Measurements from ENCODE around the gene MOV10.
A peak's percentile ranks its signal among the peaks of the same experiment; 100 is the strongest.

MOV10 gene

DNA sequence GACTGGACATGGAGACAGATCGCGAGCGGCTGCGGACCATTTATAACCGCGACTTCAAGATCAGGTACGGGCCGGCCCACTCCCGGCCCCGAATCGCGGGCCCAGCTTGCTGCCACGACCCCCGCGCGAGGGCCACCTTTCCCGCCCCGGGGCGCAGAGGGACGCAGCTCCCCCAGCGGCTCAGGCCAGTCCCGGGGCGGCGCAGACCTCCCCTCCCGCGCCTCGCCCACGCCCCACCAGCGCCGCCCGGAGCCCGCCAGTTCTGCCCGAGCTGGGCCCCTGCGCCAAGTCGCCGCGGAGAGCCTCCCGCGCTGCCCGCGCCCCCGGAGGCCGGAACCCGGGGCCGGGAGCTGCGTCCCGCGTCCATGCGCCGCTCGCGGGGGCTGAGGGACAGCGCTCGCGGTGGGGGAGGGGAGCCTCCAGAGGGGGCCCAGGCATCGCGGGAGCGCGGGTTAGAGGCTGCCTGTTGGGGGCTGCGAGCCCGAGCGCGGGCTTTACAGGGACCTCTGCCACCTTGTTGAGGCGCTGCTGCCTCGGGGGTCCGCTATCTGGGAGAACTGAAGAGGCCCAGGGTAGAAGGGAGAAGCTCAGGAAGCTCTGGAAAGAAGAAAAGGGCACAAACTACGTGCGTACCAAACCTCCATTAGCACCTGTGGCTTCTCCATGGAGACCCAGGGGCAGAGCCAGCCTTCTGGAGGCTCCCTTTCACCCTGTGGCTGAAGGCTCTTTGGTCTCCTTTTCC lies 698 bp downstream of the MOV10 start:
- peak; percentile 39 to 71 (median 50) for DNase-seq

DNA sequence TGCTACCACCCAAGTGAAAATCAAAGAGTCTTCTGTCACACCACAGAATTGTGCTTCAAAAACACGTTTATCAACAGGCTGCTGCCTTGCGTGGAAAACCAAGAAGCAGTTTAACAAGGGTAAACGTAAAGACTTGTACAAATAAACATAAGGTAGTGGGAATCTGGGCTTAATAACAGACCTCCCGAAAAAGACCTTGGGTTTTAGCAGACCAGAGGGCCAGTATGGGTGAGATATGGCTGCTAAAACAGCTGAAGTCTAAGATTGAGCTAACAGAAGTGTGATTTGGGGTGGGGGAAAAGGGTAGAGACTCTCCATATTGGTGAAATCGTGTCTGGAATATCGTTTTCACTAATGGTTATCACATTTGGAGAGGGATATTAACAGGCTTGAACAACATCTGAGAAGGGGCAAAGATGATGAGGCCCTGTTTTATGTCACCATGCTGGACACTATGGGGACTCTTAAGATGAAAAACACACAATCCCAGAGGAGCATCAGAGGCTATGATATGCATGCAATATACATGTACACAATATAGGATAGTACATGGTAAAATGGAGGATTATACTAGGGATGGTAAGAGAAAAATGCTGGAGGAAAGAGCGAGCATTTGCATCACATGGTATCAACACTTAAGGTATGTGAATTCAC lies 1.4 kb downstream of the MOV10 start:
- DNase-seq: no peak

DNA sequence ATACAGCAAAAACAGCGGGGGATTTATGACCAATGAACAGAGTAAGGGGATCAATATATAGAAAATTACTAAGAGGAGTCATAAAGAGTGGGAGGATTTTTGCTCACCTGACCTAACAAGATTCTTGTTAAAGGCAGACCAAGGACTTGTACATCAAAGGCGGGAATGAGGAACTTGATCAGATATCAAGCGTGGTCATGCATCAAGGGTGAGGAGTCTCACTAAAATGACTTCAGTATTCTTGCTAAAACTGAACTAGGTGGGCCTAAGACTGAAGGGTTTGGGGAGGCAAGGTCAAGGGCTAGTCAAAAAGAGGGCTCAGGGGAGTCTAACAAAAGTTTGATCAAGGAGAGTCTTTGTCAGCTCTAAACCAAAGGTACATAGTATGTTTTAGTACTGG lies 2.1 kb downstream of the MOV10 start:
- peak in 1 of 4 experiments; percentile 28 for DNase-seq

DNA sequence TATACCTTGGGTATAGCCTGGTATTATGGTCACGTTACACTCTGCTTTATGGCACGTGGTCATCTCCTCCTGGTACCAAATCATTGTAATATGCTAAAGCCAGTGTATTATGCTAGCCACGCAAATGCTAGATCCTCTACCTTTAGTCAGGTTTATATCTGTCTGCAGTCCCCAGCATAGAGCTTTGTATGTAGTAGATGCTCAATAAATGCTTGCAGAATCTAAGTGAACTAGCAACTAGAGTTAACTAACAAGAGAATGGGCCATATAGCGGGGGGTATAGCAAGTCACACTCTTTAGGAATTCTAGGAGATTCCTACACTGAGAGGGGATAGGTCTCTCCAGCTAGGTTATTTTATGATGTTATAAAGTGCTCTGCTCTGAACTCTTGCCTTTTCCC lies 3.0 kb downstream of the MOV10 start:
- DNase-seq: no peak

DNA sequence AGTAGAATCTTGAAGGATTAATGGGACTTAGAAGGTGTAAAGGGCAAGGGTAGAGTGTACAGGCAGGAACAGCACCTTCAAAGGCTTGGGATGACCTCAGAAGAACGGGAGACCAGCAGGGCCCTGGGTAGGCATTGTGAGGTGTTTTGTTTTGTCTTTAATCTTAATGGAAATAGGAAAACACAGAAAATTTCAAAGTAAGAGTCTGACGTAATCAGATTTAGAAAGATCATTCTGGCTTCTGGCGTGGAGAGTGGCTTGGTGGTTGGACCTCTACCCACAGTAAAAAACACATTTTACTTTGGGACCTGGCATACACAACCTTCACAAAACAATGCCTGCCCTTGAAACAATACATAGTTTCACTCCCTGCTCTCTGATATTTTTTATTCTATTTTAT lies 4.1 kb downstream of the MOV10 start:
- DNase-seq: no peak

DNA sequence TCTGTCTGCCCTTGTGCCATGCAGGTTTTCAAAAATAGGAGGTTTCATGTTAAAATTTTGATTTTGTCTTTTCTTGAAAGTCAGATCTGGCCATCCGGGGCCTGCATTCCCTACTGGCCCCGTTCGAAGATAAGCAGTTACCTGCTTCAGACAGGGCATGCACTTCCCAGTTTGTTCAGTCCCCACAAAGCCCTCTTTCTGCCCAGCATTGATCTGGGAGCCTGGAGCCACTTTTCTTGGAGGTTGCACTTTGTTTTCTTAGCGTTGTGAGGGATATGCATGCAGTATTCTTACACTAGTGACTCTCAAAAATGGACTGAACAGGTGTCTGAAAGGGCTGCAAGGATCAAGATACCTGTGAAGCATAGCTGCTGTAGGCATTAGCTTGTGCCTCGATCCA lies 11.5 kb downstream of the MOV10 start:
- no peak for DNase-seq

DNA sequence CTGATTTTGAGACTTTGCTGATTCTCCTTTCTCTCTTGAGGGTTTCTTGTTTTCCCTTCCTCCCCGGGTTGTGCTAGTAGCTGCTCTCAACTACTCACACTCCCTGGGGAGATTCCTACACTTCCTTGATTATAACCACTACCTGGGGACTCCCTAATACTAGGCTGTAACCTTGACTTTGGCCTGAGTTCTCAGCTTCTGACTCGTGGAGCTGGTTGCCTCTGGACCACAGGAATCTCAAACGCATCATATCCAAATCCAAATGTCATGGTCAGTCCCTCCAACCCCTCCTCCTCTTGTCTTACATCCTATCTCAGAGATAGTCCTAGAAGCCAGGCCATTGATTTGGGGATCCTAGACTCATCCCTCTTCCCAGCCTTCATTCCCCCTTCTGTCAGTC lies 12.0 kb downstream of the MOV10 start:
- no peak for DNase-seq

DNA sequence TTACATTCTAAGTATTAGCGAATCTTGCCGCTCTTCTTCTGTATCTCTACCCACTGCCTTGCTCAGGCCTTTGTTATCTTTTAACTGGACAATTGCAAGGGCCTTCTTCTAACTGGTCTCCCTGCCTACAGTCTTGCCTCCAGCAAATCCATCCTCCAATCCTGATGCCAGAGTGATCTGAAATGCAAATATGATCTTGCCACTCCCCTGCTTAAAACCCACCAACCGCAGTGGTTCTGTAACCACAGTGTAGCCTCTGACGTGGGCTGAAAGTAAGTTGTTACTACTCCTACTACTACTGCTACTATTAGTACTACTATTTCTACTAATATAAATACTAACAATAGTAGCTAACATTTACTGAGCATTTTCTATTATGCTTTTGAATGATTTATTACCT lies 12.4 kb downstream of the MOV10 start:
- DNase-seq: no peak

DNA sequence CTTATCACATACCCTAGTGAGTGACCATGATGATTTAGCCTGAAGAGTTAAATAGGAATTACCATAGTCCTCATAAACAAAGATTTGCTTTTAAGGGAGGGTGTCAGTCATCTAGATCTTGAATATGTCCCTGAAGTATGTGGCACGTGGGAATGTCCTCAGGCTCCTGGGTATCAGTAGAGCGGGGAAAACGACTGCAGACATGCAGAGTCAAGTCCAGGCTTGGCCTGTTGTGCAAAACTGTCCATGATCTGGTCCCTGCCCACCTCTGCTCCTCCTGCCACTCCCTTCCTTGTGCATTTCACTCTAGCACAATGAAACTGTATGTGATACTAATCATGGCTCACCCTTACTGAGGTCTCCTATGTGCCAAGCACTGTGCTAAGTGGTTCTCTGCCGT lies 12.9 kb downstream of the MOV10 start:
- no peak for DNase-seq

DNA sequence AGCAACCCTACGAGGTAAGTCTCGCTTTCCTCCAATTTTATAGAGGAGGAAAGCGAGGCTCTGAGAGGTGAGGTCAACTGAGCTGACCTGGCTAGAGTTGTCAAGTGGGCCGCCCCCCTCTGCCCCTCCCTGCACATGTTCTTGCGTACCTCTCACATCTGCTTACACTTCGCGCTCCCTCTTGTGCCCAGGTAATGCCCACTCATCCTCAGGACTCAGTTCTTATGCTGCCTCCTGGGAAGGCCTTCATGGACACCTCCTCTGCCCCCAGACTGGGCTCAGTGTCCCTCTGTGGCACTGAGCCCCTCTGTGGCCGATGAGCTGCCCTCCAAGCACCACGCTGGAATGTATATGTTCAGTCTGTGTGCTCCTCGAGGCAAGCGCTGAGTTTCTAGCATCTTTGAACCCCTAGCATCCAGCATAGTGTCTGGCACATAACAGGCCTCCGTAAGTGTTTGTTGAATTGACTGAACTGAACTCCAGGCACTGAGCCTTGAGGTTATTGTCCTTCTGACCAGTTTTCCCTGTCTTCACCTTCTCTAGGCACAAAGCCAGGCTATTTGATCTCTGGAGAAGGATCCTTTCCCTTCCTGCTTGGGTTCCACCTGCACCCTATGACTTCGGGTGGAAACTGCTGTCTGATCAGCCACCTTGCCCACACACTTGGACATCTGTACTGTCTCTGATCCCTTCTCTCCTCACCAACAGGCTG lies 13.5 kb downstream of the MOV10 start:
- no peak for DNase-seq

DNA sequence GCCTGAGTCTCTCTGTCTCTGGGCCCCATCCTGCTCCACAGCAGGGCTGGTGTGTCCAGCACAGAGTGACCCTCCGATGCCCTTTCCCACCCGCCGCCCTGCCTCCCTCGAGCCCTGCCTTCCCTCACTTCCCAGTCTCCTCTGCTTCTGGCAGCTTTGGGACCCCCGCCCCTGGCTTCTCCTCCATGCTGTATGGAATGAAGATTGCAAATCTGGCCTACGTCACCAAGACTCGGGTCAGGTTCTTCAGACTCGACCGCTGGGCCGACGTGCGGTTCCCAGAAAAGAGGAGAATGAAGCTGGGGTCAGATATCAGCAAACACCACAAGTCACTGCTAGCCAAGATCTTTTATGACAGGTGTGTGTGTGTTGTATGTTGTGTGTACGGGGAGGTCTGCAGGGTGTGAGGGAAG lies 14.3 kb downstream of the MOV10 start:
- no peak for DNase-seq

DNA sequence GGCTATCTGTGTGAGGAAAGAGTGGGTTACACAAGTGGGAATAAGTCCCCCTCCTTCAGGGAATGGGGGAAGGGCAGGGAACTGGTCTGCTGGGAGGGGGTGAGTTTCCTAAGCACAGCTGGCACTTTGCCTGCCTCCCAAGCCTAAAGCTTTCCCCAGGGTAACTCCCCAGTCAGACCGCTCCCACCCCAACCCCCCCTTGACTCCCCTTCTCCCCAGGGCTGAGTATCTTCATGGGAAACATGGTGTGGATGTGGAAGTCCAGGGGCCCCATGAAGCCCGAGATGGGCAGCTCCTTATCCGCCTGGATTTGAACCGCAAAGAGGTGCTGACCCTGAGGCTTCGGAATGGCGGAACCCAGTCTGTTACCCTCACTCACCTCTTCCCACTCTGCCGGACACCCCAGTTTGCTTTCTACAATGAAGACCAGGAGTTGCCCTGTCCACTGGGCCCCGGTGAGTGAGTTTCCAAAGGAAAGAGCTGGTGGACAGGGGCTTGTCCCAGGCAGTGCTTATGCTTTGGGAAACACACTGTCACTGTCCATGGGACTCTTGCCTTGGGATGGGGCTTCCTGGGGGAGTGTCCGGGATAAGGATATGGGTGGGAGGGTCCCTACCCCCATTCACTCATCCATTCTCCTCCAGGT lies 14.9 kb downstream of the MOV10 start:
- DNase-seq: no peak

DNA sequence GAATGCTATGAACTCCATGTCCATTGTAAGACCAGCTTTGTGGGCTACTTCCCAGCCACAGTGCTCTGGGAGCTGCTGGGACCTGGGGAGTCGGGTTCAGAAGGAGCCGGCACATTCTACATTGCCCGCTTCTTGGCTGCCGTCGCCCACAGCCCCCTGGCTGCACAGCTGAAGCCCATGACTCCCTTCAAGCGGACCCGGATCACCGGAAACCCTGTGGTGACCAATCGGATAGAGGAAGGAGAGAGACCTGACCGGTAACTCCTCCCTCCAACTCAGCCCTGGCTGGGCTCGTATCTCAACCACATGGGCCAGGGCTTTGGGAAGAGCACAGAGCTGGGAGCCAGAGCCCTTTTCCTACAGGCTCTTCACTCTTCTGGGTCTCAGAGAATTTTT lies 15.4 kb downstream of the MOV10 start:
- DNase-seq: no peak

DNA sequence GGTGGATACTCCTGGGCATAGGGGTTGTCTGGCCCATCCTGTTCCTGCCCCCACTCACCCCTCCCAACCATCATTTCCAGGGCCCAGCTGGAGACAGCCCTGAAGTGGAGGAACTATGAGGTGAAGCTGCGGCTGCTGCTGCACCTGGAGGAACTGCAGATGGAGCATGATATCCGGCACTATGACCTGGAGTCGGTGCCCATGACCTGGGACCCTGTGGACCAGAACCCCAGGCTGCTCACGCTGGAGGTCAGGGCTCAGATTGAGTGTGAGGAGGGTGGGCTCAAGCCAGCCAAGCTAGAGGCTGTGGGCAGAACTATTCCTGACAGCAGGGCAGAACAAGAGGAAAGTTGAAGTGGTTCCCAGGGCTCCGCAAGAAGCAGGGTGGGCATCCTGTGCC lies 18.2 kb downstream of the MOV10 start:
- DNase-seq: no peak

DNA sequence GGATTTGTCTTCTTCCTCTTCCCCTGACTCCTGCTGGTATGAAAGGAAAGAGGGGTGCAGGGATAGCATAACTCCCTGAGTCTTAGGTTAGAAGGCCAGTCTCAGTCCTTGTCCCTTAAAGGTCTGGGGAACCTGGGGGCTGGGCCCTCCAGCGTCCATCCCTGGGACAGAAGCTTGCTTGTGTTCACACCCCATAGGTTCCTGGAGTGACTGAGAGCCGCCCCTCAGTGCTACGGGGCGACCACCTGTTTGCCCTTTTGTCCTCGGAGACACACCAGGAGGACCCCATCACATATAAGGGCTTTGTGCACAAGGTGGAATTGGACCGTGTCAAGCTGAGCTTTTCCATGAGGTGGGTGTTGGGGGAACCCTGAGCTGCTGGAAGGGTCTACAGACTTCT lies 19.4 kb downstream of the MOV10 start:
- DNase-seq: no peak

DNA sequence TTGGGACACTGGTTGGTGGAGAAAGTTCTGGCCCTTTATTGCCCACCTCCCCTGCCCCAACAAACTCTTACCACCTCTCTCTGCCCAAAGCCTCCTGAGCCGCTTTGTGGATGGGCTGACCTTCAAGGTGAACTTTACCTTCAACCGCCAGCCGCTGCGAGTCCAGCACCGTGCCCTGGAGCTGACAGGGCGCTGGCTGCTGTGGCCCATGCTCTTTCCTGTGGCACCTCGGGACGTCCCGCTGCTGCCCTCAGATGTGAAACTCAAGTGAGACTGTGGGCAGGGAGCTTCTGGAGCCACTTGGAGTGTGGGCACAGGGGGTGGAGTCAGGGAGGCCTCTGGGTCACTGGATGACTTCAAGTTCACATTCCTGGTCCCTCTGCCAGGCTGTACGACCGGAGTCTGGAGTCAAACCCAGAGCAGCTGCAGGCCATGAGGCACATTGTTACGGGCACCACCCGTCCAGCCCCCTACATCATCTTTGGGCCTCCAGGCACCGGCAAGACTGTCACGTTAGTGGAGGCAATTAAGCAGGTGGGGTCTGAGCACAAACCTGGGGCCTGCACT lies 20.0 kb downstream of the MOV10 start:
- no peak for DNase-seq

DNA sequence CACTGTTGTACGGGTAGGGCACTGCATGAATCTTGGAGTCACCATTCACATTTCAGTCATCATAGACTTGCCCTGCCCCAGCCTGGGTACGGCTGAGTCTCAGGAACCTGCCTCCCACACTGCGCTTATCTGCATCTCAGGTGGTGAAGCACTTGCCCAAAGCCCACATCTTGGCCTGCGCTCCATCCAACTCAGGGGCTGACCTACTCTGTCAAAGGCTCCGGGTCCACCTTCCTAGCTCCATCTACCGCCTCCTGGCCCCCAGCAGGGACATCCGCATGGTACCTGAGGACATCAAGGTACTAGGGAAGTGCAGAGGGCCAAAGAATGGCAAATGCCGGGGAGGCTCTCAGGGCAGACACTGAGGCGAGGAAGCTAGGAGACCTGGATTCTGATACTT lies 20.8 kb downstream of the MOV10 start:
- DNase-seq: no peak

DNA sequence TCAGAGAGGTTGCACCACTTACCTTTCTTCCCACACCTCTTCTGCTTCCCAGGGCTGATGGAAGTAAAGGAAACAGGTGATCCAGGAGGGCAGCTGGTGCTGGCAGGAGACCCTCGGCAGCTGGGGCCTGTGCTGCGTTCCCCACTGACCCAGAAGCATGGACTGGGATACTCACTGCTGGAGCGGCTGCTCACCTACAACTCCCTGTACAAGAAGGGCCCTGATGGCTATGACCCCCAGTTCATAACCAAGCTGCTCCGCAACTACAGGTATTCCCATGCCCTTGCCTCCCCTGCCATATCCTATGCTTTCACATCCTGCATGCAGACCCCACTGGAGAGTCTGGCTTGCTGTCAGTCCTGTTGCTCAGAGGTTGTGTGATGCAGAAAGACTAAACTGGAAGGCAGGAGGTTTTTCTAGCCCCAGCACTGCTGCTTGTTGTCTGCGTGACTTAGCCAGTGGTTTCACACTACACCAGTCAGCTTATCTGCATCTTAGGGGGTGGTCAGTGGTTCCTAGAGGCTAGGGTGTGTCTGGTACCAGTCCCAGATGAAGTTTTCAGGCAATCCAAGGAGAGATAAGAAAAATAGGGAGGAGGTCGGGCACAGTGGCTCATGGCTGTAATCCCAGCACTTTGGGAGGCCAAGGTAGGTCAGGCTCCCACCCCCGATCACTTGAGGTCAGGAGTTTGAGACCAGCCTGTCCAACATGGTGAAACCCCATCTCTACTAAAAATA lies 22.3 kb downstream of the MOV10 start:
- DNase-seq: no peak

DNA sequence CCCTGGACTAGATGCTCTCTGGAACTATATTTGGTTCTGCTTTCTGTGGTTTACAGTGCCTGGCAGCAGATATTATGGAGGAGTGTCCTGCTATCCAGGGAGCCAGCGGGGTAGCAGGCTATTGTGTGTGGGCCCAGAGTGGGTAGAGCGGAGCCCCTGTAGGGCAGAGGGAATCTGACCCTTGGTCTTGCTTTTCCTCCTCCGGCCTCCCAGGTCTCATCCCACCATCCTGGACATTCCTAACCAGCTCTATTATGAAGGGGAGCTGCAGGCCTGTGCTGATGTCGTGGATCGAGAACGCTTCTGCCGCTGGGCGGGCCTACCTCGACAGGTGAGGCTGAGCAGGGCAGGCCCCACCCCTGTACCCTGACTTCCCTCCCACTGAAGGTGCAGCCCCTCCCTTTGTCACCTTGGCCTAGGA lies 23.3 kb downstream of the MOV10 start:
- DNase-seq: no peak

DNA sequence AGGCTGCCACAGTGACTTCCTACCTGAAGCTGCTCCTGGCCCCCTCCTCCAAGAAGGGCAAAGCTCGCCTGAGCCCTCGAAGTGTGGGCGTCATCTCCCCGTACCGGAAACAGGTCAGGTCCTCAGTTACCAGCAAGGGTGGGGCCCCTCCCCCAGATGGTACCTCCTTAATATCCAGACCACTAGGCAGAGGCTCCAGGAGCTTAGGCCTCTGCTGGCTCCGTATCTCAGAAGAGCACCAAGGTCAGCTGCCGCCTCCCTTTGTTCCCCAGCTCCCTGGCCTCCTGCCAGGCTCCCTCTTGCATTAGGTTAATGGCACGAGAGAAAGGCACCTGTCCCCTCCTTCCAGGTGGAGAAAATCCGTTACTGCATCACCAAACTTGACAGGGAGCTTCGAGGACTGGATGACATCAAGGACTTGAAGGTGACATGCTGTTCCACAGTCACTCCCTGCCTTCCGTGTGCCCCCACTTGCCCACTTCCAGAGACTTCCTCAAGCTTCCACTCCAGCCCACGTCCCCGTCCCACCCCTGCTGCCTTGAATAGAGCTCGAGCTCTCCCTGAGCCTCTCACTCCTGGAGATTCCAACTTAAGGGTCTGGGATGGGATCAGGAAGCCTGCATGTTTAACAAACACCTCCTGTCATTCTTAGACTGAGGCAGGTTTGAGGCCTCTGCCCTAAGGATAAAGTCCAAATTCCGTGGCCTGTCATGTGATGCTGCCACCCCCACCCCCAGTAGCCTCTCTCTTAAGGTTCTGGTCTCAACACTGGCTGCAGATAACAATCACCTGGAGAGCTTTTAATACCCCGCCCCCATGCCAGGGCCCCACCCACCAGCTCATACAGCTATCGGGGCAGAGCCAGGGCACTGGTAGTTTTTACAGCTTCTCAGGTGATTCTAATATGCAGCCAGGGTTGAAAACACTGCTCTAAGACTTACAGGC lies 24.2 kb downstream of the MOV10 start:
- DNase-seq: no peak

Data from suppressor macrophage (primary cell).